Stimulated activated CD8-positive, alpha-beta memory T cell treated with anti-CD3 and anti-CD28 coated beads, Interleukin-15, amount 100 ng/mL, for 4 hours (primary cell): ENCODE results near the gene GSTK1.
A peak's percentile ranks its signal among the peaks of the same experiment; 100 is the strongest.
"Not testable (repeated sequence)": the region's sequence is repeated elsewhere in the genome, so short reads cannot be mapped to it uniquely, and the experiment has no call there.

ENCODE experiments used
- DNase-seq, 2 donors: peaks; one replicate each; pipeline ENCODE4 v3.0.0-alpha.2; 2020; ENCODE audit warnings: low read depth in 2 of 2

The GSTK1 gene

DNA sequence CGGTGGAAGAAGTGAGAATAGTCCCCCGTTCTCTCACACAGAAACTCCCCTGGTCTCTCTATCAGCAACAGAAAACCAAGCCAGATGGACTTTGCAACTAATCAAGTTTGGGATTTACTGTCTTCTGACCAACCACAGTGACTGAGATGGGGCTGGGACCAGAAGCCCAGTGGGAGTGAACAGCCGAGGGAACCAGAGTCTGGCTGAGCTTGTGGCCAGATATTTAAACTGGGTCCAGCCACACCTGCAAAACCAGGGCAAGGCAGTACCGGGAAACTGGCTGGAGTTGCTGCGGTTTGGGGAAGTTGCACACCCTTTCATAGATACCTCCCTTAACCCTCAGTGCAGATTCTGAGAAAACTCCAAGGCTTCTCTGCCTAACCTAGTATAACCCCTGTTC is 6.0 kb downstream of the GSTK1 start:
- no peak for DNase-seq

GRCh38 chr7:143271240-143271639 is 8.0 kb downstream of the GSTK1 start:
- no peak for DNase-seq

DNA sequence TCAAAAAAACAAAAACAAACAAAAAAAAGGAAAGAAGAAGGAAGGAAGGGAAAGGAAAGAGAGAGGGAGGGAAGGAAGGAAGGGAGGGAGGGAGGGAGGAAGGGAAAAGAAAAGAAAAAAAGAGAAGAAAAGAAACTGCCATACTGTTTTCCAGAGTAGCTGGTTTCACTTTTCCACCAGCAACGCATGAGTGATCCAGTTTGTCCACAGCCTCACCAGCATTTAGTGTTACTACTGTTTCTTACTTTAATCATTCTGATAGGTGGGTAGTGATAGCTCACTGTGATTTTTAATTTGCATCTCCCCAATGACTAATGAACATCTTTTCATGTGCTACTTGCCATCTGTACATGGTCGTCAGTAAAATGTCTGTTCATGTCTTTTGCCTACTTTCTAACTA is 9.6 kb downstream of the GSTK1 start:
- DNase-seq = no peak

GRCh38 chr7:143279186-143280098 is 16.2 kb downstream of the GSTK1 start:
- no peak for DNase-seq

DNA sequence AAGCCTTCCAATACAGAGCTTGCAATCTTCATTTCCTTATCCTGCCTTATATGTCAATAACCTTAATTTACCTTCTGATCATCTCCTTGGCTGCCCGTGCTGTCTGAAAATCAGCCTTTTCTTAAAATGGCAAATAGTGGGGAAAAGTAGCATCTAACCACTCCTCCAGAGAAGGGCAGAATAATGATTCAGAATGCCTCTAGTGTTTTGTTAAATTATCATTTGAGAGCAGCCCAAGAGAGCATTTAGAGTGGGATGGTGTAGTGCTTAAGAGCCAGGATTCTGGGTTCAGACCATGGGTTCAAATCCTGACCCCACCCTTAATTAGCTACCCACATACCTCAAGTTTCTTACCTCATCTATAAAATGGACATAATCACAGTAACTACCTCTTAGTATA is 16.9 kb downstream of the GSTK1 start:
- no peak for DNase-seq

DNA sequence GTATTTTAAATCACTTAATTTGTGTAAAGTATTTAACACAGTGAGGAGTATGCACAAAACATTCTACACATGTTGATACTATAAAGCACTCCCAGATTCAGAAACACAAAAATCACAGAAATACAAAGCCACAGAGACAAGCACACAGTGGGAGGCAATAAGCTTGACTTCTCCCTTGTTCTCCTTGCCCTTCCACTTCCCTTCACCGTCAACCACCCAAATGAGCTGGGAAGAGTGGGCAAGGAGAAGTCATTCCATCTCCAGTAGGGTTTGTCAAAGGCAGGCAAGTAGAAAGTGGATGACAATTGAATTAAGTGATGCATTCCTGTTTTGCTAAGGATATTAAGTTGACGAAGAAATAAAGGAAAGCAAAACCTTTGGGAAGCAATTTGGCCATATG is 17.3 kb downstream of the GSTK1 start:
- no peak for DNase-seq

DNA sequence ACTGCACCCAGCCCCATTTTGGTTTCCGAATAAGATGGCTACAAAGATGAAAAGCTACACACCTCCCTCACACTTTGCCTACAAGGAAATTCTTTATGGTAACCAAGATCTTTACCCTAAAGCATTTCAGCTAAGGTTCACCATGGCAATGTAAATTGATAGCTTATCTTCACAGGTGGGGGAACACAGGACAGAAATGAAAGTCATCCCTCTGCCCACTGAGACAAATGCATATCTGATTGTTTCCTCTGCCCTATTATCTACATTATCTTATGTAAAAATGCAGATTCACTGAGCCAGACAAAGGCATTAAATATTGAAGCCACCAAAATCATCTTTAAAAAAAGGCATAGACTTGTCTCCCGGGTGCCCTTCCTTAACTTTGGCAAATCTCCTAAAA is 18.3 kb downstream of the GSTK1 start:
- DNase-seq = no peak

- DNase-seq = no peak
Measured at GRCh38 chr7:143282124-143282523, 18.9 kb downstream of the GSTK1 start.

DNA sequence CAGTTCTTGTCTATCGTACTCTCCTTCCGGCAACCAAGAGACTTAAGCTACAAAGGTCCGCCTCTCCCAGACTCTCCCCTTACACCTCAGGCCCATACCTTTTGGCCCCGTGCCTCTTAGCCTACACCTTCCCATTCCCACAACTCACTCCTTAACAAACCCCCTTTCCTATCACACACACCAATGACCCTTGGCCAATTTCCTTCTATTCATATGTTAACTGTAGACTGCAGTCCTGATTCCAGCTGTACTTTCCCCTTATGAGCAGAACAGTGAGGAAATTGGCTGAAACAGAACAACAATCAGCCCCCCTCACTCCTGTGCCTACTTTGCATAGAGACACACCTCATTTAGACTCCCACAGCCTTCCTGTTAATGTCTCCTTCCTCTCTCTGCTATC is 20.1 kb downstream of the GSTK1 start:
- DNase-seq = no peak

DNA sequence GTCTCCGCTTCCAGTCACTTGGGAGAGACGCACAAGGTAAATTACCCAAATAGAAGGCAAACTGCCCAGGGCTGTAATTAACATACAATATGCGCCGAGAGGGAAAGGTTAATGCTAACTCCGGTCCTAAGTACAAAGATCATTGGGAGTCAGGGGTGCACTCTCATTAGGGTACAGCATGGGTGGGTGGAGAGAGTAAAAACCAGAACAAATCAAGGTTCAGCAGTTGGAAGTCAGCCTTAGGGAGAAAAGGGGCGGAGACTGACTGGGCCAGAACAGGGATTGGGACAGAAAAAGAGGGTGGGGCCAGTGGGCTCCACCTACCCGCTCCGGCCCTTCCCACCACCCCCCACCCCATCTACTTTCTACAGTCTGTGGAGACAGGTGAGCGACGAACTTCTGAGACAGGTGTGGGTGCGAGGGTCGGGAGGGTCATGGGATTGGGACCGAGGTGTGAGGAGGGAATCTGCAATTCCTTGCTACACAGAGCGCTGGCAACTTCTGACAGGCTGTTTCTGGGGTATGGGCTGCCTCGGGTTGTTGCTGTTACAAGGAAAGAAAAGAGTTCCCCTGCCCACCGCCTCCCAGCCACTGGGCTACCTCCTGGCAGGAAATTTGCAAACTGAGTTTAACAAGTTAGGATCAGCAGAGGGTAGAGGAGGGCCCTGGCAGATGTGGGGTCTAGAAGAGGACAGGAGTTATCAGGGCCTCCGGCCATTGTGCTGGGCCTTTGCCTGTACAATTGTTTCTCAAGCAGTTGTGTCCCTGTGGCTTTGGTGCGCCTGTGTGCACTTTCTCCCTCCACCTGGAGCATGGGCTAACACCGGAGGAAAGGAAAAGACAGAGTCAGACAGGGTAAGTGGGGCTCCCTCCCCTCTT is 21.6 kb downstream of the GSTK1 start, which contains the start of gene TMEM139:
TMEM139 (plus strand) TSS at position 368 of the 879 bp plus-strand sequence. CDS start 1,000 bp downstream, outside the sequence.
- no peak for DNase-seq

DNA sequence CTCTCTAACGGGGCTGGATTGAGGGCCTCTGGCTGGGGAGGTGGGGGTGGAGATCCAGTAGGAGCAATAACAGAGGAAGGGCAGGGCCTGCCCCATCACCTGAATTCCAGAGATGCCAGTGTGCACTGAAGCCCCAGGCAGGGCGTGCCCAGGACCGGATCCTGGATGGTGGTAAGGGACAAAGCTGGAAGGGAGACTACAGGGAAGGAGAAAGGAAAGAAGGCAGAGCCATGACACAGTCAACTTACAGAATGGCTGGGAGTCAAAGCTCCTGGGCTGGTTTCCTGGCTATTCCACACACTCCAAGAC is 22.2 kb downstream of the GSTK1 start:
- no peak for DNase-seq

GRCh38 chr7:143285806-143286521 is 22.7 kb downstream of the GSTK1 start:
- no peak for DNase-seq

GRCh38 chr7:143286522-143286890 is 23.3 kb downstream of the GSTK1 start:
- no peak for DNase-seq

GRCh38 chr7:143287339-143287934 is 24.2 kb downstream of the GSTK1 start:
- no peak for DNase-seq

DNA sequence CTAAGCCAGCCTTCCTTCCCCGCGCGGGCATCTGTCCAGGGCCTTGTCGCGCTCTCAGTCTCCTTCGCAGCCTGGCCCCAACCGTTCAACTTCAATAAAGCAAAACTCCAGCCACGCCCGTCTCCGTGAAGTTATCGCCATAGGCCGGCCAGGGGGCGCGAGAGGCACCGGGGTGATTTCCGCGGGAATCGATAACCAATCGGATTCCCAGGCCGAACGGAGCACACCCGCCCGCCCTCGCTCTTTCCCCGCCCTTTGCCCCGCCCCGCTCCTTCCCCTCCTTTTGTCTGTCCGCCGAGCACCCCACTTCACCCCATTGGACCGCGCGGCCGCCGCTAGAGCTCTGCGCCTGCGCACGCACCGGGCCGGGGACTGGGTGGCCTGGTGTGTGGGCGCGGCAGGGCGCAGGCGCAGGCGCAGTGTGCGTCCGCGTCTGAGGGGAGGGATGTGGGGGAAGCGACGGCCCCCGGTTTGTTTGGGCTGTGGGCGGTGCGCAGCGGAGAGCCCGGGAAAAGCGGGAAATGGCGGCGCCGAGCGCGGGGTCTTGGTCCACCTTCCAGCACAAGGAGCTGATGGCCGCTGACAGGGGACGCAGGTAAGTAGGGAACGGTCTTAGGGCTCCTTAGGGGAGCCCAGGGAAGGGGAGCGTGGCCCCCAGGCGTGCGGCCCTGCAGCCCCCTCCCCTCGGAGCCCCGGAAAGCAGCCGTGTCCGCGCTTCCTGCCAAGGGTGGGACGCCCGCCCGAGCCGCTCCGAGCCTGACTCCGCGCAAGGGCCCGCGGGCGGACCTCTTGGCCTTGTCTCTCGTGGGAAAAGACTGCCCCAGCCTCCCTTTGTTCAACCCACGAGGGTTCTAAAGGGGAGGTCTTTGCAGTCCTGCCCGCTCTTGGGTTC is 24.9 kb downstream of the GSTK1 start, which contains the start of gene CASP2:
CASP2 (plus strand) TSS at position 417 of the 892 bp plus-strand sequence; CDS start at position 522, 105 bp downstream.
- peak; percentile 95 to 98 for DNase-seq

GRCh38 chr7:143288836-143289235 is 25.6 kb downstream of the GSTK1 start:
- no peak for DNase-seq

GRCh38 chr7:143289421-143289820 is 26.2 kb downstream of the GSTK1 start:
- DNase-seq = no peak

DNA sequence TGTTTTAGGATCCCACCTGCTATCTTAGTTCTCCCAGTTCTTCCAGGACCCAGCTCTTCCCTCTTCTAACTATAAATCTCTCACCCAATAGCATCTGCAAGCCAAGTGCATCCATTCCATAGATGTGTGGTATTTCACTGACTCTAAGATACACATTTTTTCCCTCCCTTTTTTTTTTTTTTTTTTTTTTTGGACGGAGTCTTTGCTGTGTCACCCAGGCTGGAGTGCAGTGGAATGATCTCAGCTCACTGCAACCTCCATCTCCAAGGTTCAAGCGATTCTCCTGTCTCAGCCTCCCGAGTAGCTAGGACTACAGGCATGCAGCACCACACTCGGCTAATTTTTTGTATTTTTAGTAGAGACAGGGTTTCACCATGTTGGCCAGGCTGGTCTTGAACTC is 26.6 kb downstream of the GSTK1 start:
- not testable (repeated sequence) for DNase-seq

- DNase-seq = no peak
Measured at GRCh38 chr7:143290293-143290692, 27.1 kb downstream of the GSTK1 start.

GRCh38 chr7:143292876-143293275 is 29.6 kb downstream of the GSTK1 start:
- no peak for DNase-seq

DNA sequence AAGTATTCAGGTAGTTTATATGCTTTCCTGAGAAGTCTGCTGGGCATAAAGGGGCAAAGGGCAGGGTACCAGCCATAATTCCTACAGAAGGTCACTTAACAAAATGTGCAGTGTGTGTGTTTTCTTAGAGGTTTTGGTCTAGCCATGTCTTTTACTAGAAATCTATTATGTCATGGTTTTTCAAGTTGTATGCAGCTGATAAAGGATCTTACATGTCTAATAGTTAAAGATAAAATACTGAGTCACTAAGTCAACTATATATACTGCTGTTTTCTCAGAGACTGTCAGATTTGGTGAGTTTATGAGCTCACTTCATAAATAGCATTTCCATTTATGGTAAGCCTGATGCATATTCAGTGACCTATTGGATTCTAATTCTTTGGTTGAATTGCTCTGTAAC is 32.6 kb downstream of the GSTK1 start:
- no peak for DNase-seq
